AML-193 (cell line): Measurements from ENCODE around the gene TPI1.
A peak's percentile ranks its signal among the peaks of the same experiment; 100 is the strongest.
"Not testable (repeated sequence)": the region's sequence is repeated elsewhere in the genome, so short reads cannot be mapped to it uniquely, and the experiment has no call there.

ENCODE experiments used
- DNase-seq, 2 experiments: peaks; one replicate each; lab custom pipeline; 2025; lab: John Stamatoyannopoulos, UW

TPI1 gene

GRCh38 chr12:6847676-6848075 is 19.7 kb upstream of the TPI1 start:
- DNase-seq: no peak

GRCh38 chr12:6849427-6849826 is 17.9 kb upstream of the TPI1 start:
- no peak for DNase-seq

GRCh38 chr12:6849976-6850560 is 17.3 kb upstream of the TPI1 start:
- no peak for DNase-seq

GRCh38 chr12:6850796-6851152 is 16.6 kb upstream of the TPI1 start:
- no peak for DNase-seq

- DNase-seq: peak; percentile 97 to 98
Measured at GRCh38 chr12:6851153-6851920, 16.0 kb upstream of the TPI1 start, which contains the start of gene CDCA3. CDCA3 (minus strand) TSS chr12:6851286; CDS start chr12:6850952, 334 bp downstream.

GRCh38 chr12:6851921-6852650 is 15.2 kb upstream of the TPI1 start, which contains the start of gene USP5:
USP5 (plus strand) TSS chr12:6852150; CDS start chr12:6852180, 30 bp downstream.
- DNase-seq: peak; percentile 97 to 98

GRCh38 chr12:6852651-6853354 is 14.5 kb upstream of the TPI1 start:
- DNase-seq: no peak

- no peak for DNase-seq
Measured at GRCh38 chr12:6853626-6854025, 13.7 kb upstream of the TPI1 start.

- DNase-seq: no peak
Measured at GRCh38 chr12:6854036-6854435, 13.3 kb upstream of the TPI1 start.

- no peak for DNase-seq
Measured at GRCh38 chr12:6855322-6855721, 12.0 kb upstream of the TPI1 start.

- no peak for DNase-seq
Measured at GRCh38 chr12:6858799-6859198, 8.5 kb upstream of the TPI1 start.

- no peak for DNase-seq
Measured at GRCh38 chr12:6860116-6860515, 7.2 kb upstream of the TPI1 start.

GRCh38 chr12:6860942-6861341 is 6.4 kb upstream of the TPI1 start:
- no peak for DNase-seq

GRCh38 chr12:6861391-6861790 is 5.9 kb upstream of the TPI1 start:
- DNase-seq: no peak

GRCh38 chr12:6863033-6863432 is 4.3 kb upstream of the TPI1 start:
- DNase-seq: no peak

GRCh38 chr12:6863586-6864321 is 3.6 kb upstream of the TPI1 start:
- no peak for DNase-seq

GRCh38 chr12:6865307-6865706 is 2.0 kb upstream of the TPI1 start:
- not testable (repeated sequence) for DNase-seq

GRCh38 chr12:6866163-6866919 is 990 bp upstream of the TPI1 start:
- no peak for DNase-seq

GRCh38 chr12:6866920-6867412 is 365 bp upstream of the TPI1 start:
- peak; percentile 67 to 73 for DNase-seq

- peak in 1 of 2 experiments; percentile 4 for DNase-seq
Measured at GRCh38 chr12:6868211-6869048, 1.1 kb downstream of the TPI1 start.
